ENCODE measurements around the gene CDC6. TPM values are rescaled to one million over a fixed set of nuclear protein-coding genes. Genes with fewer than 3 reads are reported as not detected.
"Not testable (repeated sequence)": the region's sequence is repeated elsewhere in the genome, so short reads cannot be mapped to it uniquely, and the experiment has no call there.

CDC6 gene
- total RNA-seq, 1 donor, result 28.5 TPM

GRCh38 chr17:40297511-40297910, 9.8 kb downstream of the CDC6 start:
- H3K4me3 ChIP-seq (ENCODE audit: low read depth, low read length), result no peak overlapping the region
- no peak for DNase-seq (ENCODE audit: low read depth)
- no peak for TF ChIP-seq CTCF (IDR thresholded peaks at IDR 0.05; ENCODE audit: insufficient read depth, low read depth, low read length)

- DNase-seq (ENCODE audit: low read depth), result no peak
- H3K4me3 ChIP-seq (ENCODE audit: low read depth, low read length), result no peak overlapping the region
- no peak for TF ChIP-seq CTCF (IDR thresholded peaks at IDR 0.05; ENCODE audit: insufficient read depth, low read depth, low read length)
Measured at GRCh38 chr17:40298726-40299125, 11.0 kb downstream of the CDC6 start.

- DNase-seq (ENCODE audit: low read depth), result not testable (repeated sequence)
Measured at GRCh38 chr17:40299159-40299757, 11.6 kb downstream of the CDC6 start.

GRCh38 chr17:40301315-40301714, 13.6 kb downstream of the CDC6 start:
- peak; percentile 22 for TF ChIP-seq CTCF (IDR thresholded peaks at IDR 0.05; ENCODE audit: insufficient read depth, low read depth, low read length)
- DNase-seq (ENCODE audit: low read depth), result no peak

More at GRCh38 chr17:40299159-40299757, 11.6 kb downstream of the CDC6 start:
- not testable (repeated sequence) for H3K4me3 ChIP-seq (ENCODE audit: low read depth, low read length)

GRCh38 chr17:40303009-40303657, 15.5 kb downstream of the CDC6 start:
- DNase-seq (ENCODE audit: low read depth), result peak; percentile 85
- no peak overlapping the region for H3K4me3 ChIP-seq (ENCODE audit: low read depth, low read length)
- peak; percentile 75 for TF ChIP-seq CTCF (IDR thresholded peaks at IDR 0.05; ENCODE audit: insufficient read depth, low read depth, low read length)

More at GRCh38 chr17:40301315-40301714, 13.6 kb downstream of the CDC6 start:
- H3K4me3 ChIP-seq (ENCODE audit: low read depth, low read length), result no peak overlapping the region

- no peak for TF ChIP-seq CTCF (IDR thresholded peaks at IDR 0.05; ENCODE audit: insufficient read depth, low read depth, low read length)
- peak; percentile 89 for DNase-seq (ENCODE audit: low read depth)
- H3K4me3 ChIP-seq (ENCODE audit: low read depth, low read length), result no peak overlapping the region
Measured at GRCh38 chr17:40303708-40304551, 16.3 kb downstream of the CDC6 start.

- DNase-seq (ENCODE audit: low read depth), result peak; percentile 88
- not testable (repeated sequence) for H3K4me3 ChIP-seq (ENCODE audit: low read depth, low read length)
Measured at GRCh38 chr17:40304552-40304863, 16.8 kb downstream of the CDC6 start.

GRCh38 chr17:40304866-40305265, 17.2 kb downstream of the CDC6 start:
- not testable (repeated sequence) for DNase-seq (ENCODE audit: low read depth); H3K4me3 ChIP-seq (ENCODE audit: low read depth, low read length)

Measured in fibroblast of villous mesenchyme (primary cell).